Right hindlimb (tissue), 1 donor: Measurements from ENCODE around the gene CDK9.
"Not testable (repeated sequence)": the region's sequence is repeated elsewhere in the genome, so short reads cannot be mapped to it uniquely, and the experiment has no call there.

Experiments
- DNase-seq: peaks from one replicate; pipeline ENCODE4 v3.0.0-alpha.2; 2018

Gene CDK9

DNA sequence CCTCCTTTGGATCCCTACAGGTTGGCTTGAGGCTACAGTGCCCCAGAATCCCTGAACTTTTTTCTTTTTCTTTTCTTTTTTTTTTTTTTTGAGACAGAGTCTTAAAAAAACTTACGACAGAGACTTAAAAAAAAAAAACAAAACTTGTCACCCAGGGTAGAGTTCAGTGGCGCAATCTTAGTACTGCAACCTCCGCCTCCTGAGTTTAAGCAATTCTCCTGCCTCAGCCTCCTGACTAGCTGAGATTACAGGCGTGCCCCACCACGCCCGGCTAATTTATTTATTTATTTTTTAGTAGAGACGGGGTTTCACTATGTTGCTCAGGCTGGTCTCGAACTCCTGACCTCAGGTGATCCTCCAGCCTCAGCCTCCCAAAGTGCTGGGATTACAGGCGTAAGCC is 4.9 kb upstream of the CDK9 start:
- DNase-seq: not testable (repeated sequence)

DNA sequence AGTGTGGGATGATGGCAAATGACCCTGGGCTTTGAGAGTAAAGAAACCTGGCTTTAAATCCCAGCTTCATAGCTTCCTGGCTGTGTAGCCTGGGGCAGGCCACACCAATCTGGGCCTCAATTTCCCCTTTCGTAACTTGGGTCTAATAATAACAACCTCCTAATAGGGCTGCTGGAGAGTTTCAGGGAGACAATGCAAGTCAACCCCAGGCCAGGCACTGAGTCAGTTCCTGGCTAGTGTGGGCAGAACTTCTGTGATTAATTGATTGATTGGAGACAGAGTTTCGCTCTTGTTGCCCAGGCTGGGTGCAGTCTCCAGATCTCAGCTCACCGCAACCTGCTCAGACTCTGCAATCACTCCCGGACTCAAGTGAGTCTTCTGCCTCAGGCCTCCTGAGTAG is 4.0 kb upstream of the CDK9 start:
- no peak for DNase-seq

DNA sequence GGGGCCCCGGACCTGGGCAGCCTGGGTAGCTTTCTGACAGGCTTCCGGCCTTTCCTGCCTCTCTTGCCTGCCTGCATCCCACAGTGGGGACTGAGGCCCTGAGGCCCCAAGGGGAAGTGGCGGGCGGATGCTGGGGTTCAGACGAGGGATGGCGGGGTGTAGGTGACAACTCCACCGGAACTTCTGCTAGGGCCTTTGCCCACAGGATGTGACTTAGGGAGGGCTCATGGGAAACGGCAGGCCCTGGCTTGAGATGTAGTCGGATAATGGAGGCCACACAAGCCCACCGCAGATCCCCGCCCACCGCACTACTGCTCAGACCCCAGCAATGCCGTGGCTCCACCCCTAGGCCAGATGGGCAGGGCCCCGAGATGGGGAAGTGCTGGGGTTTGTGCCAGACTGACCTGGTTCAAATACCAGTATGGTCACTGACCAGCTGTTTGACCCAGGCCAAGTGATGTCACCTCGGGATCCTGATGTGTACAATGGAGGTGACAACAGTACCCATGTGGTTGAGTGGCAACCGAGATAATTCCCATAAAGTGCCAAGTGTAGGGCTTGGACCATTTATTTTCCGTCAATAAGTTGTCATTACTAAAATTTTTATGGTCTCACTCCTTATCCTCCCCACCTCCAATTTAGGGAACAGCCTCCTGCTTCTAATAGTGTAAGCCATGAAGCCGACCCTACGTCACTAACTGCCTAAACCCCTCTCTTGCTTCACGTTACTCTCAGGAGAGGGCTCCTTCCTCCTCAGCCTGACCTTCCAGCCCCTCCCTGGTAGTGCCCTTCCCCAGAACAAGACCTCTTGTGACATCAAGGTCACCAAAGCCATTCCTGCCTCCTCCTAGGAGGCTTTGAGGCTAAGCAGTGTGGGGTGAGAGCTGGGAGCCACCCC is 2.5 kb upstream of the CDK9 start:
- no peak for DNase-seq

DNA sequence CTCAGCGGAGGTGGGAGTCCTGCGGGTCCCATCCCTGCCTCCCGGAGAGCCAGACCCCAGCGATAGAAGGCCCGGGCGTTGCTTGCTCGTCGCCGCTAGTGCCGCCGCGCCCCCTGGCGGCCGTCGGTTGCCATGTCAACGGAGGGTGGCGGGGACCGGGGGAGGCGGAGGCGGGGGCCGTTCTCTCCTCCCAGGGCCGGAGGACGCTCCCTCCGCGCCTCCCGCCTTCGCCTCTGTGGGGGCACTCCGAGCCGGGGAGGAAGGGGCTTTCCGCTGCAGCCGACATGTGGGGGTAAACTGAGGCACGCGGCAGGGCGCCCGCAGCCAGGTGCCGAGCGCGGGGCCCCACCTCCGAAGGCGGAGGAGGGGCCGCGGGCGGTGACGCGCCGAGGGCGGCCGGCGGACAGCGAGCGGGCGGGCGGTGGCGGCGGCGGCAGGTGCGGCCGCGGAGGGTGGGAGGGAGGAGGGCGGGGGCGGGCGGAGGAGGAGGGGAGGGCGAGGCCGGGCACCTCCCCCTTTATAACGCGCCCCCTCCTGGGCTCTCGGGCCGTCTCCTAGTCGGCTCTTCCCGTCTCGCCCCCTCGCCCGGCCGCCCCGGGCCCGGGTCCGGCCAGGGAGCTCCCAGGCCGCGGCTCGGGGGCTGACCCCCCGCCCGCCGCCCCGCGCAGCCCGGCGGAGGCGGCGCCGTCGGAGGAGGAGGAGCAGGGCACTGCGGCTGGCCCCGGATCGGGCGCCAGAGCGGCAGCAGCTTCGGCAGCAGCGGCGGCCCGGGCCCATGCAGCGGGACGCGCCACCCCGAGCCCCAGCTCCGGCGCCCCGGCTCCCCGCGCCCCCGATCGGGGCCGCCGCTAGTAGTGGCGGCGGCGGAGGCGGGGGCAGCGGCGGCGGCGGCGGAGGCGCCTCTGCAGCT is 556 bp upstream of the CDK9 start:
- DNase-seq: peak; percentile 94

DNA sequence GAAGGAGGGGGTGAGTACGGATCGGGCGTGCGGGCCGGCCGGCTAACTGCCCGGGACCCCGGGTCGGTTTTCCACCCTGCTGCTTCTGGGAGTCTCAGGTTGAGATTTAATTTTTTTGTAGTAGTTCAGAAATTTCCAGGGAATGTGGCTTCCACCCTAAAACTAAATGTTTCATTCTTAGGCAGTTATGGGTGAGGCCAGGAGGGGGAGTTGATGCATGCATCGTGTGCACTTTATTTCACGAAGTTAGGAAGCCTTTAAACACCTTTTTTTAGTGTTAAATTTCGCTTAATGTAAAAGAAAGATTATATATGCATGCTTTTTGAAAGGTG is 905 bp downstream of the CDK9 start:
- DNase-seq: no peak

DNA sequence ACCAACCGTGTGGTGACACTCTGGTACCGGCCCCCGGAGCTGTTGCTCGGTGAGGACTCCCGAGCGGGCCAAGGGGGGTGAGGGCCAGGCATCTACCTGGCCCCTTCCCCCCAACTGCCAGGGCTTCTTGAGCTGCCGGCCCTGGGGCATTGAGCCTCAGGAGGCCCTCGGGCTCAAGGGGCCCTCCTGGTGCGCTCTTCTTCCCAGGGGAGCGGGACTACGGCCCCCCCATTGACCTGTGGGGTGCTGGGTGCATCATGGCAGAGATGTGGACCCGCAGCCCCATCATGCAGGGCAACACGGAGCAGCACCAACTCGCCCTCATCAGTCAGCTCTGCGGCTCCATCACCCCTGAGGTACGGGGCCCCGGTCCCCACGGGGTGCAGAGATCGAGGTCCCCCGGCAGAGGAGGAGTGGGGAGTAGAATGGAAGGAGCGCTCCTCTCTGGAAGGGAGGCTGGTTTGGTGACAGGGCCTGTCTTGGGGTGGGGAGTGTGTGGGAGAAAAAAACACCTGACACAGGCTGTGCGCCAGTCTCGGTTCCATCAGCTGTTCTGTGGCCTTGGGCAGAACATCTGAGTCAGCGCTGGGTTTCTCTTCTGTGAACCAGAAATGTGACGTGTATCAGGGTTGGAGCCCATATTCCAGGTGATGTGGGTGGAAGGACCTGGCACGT is 2.6 kb downstream of the CDK9 start:
- DNase-seq: no peak

DNA sequence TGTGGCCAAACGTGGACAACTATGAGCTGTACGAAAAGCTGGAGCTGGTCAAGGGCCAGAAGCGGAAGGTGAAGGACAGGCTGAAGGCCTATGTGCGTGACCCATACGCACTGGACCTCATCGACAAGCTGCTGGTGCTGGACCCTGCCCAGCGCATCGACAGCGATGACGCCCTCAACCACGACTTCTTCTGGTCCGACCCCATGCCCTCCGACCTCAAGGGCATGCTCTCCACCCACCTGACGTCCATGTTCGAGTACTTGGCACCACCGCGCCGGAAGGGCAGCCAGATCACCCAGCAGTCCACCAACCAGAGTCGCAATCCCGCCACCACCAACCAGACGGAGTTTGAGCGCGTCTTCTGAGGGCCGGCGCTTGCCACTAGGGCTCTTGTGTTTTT is 3.3 kb downstream of the CDK9 start:
- DNase-seq: no peak

DNA sequence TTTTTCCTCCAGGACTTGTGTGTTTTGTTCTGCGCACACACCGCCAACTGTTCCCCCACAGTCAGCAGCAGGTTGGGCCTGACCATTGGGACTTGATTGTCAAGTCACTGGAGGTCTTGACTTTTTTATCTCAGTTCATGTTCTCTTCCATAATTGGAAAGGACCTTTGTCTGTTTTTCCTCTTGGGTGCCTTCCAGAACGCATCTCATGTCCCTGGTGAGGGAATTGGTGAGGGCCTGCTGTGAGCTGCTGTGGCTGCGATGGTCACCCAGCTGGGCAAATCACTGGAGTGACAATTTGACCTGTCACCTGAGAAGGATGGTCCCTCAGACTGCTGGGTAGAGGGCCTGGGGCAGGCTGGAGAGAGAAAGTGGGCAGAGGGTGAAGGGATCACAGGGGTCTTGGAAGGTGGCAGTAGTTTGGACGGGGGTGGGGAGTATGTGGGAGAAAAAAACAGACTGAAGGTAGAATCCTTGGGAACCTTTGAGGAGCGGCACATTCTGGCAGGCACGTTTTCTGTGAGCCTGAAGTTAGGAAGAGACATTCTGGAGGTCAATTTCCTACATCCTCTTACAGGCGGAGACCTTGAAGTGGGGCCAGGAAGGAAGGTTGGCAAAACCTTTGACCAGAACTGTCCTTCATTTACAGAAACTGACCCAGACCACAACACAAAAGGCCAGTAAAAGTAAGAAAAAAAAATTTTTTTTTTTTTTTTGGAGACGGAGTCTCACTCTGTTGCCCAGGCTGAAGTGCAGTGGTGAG is 4.4 kb downstream of the CDK9 start:
- DNase-seq: no peak

DNA sequence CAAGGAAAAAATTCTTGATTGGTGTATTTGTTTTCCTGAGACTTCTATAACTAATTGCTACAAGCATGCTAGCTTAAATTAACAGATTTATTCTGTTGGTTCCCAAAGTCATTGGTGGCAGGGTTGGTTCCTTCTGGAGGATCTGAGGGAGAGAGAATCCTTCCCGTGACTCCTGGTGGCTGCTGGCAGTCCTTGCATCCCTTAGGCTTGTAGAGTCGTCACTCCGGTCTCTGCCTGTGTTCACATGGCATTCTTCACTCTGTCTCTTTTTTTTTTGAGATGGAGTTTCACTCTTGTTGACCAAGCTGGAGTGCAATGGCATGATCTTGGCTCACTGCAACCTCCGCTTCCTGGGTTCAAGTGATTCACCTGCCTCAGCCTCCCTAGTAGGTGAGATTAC is 5.3 kb downstream of the CDK9 start:
- no peak for DNase-seq

DNA sequence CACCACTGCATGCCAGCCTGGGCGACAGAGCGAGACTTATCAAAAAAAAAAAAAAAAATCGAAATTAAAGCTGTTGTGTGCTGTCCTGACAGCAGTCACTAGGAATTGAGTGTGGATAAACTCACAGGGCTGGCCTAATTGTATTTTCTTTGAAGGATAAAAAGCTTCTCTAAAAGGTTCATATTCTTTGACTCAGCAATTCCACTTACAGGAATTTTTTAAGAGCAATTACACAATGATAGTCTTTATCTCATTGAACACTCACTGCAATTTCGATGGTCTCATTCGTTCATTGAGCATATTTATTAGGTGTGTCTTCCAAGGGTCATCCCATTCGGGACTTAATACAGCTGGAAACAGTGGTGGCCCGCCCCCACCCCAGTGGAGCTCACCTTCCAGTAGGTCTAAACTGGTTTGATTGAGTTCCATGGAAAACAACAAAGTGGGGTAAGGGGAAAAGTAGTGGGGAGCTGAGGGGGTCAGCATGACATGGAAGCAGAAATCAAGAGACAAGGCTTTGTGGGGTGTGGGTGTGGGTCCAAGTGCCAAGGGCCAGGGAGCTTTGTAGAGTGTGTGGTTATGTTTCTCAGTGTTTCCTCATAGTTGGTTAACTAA is 6.7 kb downstream of the CDK9 start:
- no peak for DNase-seq

DNA sequence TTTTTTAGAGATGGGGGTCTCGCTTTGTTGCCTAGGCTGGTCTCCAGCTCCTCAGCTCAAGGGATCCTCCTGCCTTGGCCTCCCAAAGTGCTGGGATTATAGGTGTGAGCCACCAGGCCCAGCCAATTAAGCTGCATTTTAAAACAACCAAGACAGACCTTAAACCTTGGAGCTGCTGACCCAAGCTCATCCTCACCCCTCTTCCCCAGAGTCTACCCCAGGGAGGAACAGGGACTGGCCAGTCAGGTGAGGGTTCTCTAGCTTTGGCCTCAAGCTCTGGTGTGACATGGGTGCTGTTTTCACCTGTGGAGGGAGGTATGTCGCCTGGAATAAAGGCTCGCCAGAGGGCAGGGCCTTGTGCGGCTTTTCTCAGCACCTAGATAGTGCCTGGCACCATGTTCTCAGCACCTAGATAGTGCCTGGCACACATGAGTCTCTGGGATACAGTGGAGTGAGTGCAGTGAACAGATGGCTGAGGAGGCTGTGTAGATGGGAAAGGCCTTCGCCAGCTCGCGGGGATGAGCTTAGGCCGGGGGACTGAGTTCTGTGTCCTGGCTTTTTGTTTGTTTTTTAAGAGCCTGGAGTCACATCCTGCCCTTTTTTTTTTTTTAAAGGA is 7.4 kb downstream of the CDK9 start:
- no peak for DNase-seq

DNA sequence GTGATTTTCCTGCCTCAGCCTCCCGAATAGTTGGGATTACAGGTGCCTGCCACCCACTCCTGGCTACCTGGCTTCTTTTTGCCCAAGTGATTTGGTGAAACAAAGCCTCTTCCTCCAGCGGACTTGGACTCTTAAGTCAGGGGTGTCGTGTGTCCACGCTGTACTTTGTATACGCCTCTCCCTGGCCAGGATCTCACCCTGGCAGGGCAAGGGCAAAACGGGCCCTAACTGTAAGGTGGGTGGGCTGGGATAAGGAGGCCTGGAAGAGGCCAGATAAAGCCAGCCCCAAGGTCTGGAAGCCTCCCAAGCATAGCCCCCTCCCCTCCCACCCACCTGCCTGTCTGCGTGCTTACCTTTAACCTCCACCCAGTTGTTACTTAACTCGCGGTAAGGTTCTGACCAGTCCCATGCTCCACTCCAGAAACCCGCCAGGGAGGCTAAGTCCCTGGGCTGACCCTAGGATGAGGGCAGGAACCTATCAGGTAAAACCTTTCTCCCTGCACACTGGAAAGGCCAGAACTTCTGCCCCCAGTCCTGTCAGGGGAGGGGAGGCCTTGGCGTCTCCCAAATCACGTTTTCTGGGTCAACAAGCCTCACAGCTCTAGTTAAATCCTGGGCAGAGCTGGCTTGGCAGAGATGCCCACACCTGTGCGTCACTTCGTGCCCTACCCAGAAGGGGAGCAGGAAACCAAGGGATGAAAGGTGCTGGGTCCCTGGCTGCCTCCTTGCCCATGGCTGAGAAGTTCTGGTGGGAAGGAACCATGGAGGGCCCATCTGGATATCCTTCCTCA is 8.4 kb downstream of the CDK9 start:
- no peak for DNase-seq

DNA sequence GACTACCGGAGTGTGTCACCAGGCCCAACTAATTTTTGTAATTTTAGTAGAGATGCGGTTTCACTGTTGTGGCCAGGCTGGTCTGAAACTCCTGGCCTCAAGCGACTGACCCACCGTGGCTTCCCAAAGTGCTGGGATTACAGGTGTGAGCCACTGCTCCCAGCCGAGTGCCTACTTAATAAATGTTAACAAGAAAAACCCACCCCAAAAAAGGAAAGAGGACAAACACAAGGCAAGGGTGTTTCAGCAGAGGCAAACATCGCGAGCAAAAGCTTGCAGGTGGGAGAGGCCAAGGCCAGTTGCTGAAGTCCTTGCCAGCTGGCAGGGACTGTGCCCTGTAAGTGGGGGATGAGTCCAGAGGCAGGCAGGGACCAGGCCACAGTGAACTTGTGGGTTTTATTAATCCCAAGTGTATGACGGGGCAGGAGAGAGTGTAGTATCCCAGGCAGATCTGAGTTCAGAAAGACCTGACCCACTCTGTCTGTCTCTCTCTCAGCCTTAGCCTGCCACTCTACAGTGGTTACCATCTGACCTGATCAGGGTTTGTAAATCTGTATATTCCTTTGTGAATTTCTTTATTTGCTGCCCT is 10.5 kb downstream of the CDK9 start:
- DNase-seq: no peak

DNA sequence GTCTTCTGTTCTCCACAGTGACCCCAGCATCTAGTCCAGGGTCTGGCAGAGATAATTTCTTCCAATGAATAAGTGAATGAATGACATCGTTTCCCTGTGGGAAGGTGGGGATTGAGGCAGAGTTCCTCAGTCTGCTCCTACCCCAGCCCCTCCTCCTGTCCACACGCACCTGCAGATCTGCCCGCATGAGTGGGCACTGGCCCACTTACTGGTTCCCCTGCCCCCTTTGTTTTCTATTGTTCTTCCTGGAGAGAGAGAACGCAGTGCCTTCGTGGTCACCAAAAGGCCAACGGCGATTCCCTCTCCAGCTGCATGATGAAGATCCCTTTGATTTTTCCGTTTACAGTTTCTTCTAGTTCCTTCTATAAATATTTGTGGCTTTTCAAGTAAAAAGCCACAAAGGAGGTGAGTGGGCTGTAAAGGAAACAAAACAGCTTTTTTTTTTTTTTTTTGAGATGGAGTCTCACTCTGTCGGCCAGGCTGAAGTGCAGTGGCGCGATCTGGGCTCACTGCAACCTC is 11.1 kb downstream of the CDK9 start:
- no peak for DNase-seq

DNA sequence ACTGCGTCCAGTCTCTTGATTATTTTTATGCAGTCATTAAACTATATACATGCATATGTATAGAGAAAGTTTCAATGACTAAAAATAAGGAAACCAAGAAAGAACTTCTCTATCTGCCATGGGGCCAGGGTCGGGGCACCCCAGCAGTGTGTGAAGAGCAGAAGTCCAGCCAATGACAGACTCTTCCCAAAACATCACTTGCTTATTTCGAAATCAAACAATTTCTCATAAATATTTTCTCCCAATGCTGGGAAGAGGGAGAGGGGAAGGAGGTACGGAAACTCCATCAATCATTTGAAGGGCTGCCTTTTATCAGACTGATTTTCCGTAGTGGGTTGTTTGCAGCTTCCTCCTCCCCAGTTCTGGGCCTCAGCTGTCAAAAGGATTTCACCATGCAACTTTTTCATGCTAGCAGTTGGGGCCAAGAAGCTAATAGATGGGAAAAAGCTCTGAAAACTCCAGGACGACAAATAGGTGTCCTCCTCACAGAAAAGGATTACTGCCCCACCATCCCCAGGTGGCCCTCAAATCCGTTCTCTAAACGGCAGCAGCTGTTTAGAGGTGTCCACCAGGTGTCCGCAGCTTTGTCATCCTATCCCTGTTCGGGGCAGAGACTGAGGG is 16.2 kb downstream of the CDK9 start:
- DNase-seq: no peak

DNA sequence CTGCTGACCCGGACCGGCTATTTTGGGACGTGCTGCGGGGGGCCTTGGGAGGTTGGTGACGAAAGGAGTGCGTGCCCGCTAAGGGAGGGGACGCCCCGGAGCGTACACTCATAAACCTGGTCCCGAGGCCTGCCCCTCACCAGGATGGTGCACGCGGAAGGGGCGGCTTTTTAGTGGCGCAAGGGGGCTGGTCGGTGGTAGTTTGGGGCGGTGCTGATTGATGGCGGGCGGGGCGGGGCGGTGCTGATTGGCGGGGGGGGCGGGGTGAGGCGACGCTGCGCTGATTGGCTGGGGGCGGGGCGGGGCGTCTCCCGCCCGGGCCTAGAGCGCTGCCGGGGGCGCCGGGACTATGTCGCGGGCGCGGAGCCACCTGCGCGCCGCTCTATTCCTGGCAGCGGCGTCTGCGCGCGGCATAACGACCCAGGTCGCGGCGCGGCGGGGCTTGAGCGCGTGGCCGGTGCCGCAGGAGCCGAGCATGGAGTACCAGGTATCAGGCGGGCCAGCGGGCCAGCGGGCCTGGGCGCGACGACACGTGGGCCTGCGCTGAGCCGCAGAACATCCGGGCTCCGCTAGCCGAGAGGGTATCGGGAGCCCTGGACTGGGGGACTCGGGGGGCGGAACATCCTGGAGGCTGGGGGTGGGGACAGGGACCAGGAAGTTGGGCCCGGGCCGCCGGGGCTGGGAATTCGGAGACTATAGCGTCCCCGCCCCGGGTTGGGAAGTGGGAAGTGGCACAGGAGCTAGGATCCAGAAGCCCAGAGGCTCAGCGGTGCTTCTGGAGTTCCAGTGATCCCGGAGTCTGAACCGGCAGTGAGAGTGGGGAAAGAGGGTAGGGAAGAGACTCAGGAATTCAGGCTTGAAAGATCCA is 17.0 kb downstream of the CDK9 start, which contains the start of gene FPGS:
TSS of gene FPGS (plus strand) at position 307 of the 868 bp plus-strand sequence. CDS start at position 350, 43 bp downstream.
- DNase-seq: peak; percentile 94

DNA sequence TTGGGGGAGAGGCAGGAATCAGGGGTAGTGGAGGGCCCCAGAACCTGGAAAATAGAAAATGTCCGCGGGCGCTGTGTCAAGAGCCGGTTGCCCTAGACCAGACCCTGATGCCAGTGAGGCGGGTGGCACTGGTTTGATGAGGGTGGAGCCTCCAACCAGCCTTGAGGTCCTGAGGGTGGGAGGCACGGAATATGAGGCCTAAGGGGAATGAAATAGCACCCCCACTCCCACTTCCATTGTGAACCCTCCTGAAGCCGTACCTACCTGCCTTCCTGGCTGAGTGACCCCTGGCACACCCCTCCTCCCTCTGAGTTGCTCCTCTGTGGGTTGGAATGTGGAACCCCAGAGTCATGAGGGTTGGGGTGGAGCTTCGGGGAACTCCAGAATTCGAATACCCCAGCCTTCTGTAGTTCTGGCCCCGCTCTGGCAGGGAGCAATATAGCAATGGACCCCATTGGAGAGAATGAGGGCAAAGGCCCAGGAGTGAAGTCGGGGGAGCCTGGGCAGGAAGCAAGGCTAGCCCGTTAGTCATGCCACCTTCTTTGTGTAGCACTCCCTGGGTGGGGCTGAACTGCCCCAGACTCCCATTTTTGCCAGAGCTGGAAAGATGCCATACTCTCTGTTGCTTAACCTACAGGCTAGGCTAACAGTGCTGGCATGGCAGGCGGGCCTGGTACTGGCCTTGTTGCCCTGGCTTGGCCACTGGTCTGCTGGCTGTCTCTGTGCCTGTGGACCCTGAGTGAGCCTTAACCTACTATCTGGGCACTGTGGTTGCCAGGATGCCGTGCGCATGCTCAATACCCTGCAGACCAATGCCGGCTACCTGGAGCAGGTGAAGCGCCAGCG is 17.9 kb downstream of the CDK9 start:
- no peak for DNase-seq

DNA sequence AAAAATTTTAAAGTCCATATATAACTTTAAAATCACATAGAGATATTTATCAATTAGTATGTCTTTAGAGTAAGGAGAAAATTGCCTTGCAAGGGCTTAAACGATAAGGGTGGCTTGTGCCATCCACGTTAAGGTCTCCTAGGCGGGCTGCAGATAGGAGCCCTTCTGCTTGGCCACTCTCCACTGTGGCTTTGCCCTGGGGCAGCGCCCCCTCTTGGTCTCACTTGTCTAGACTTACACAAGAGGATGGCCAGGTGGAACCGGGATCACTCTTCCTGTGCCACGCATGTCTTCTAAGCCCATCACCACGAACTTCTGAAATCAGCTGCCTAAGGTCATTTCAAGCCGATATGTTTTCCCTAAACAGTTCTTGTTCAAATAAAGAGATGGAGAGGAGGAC is 19.8 kb downstream of the CDK9 start:
- no peak for DNase-seq
